H1 (cell line): ENCODE results near the gene CATSPERD. TPM values are rescaled to one million over a fixed set of nuclear protein-coding genes. Genes with fewer than 3 reads are reported as not detected.

Experiments used
- HDAC6 ChIP-seq: IDR thresholded peaks from one replicate; pipeline ENCODE4 v1.7.1; 2012; ENCODE audit warnings: low read depth, mild to moderate bottlenecking, inconsistent platforms, low read length, moderate library complexity
- JUND ChIP-seq: IDR thresholded peaks from 2 replicates; pipeline ENCODE4 v1.6.1; 2011; ENCODE audit warnings: mild to moderate bottlenecking, improper control_type of control experiment, low read length
- SIRT6 ChIP-seq: IDR thresholded peaks from one replicate; pipeline ENCODE4 v1.7.1; 2012; ENCODE audit warnings: low read length, inconsistent platforms
- TBP ChIP-seq: IDR thresholded peaks from 2 replicates; pipeline ENCODE4 v1.6.1; 2011; ENCODE audit warnings: low read depth, low read length, improper control_type of control experiment
- polyA plus RNA-seq, 7 experiments: library from polyadenylated mRNA; depleted of rRNA in 3 of 7; stranded (reverse) in 5 of 7; unstranded in 2 of 7; fragments of >200 nt in 5 of 7; fragments of 200-250 nt in 2 of 7; gene quantifications; 1 replicate in 5 of 7; 2 replicates in 1 of 7; 4 replicates in 1 of 7; pipeline versions ENCODE4 v1.2.1 to v1.2.3, GENCODE V29; 2011 to 2013; ENCODE audit warnings: missing spikeins in 2 of 7, mixed read lengths in 2 of 7
- total RNA-seq: library from RNA; stranded (reverse); fragmentation: NEBNext Ultra II Directional; extraction: Animal tissue kit (Norgen Biotek cat#: 25700); gene quantifications from 2 replicates; pipeline ENCODE4 v1.2.1, GENCODE V29; 2021
- TF ChIP-seq, protein P1 (sequence below): IDR thresholded peaks from 2 replicates; pipeline ENCODE4 v1.6.1; 2011; ENCODE audit warnings: low read depth, mild to moderate bottlenecking, low read length; ENCODE audit not compliant: insufficient read depth

CATSPERD gene
- total and polyA plus RNA-seq, 2 of the 8 experiments (the other 6 are each of a cell fraction or from before 2014, with no cell fraction given), result 0.12 TPM; not detected in 1

DNA sequence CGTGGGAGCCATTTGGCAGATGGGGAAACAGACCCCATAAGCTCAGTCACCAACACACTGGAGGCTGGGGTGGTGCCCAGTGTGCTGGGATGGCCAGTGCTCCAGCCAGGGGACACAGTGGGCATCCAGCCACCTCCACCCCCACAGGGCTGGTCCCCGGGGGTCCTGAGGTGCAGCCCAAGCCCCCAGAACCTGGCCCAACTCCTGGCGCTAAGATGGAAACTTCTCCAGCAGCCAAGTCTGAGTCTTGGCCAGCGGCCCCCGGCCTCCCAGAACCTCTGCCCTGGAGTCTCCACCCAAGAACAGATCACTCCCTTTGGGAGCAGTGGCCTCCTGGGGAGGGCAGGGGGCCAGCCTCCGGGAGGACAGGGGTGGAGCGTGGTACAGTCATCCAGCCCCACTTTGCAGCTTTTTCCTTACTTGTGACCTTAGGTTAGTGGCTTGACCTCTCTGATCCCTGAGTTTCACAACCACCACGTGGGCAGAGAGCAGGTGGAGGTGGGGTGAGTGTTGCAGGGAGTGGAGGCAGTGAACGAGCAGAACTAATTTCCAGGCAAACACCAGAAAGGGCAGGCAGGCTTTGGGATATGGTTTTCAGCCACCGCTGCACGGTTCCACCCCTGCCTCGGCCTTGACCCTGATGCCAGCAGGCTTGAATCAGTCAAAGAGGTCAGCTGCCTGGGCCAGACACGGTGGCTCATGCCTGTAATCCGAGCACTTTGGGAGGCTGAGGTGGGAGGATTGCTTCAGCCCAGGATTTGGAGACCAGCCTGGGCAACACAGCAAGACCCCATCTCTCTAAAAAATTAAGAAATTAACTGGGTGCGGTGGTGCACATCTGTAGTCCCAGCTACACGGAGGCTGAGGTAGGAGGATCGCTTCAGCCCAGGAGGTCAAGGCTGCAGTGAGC, 80.2 kb downstream of the CATSPERD start (continued):
- TF ChIP-seq, protein P1, sequence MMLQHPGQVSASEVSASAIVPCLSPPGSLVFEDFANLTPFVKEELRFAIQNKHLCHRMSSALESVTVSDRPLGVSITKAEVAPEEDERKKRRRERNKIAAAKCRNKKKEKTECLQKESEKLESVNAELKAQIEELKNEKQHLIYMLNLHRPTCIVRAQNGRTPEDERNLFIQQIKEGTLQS, result no peak
- TF ChIP-seq TBP, result no peak
- TF ChIP-seq HDAC6, result no peak
- TF ChIP-seq JUND, result no peak
- no peak for TF ChIP-seq SIRT6
